Measurements from ENCODE around the gene NFU1.
"Not testable (repeated sequence)": the region's sequence is repeated elsewhere in the genome, so short reads cannot be mapped to it uniquely, and the experiment has no call there.

Gene NFU1

DNA sequence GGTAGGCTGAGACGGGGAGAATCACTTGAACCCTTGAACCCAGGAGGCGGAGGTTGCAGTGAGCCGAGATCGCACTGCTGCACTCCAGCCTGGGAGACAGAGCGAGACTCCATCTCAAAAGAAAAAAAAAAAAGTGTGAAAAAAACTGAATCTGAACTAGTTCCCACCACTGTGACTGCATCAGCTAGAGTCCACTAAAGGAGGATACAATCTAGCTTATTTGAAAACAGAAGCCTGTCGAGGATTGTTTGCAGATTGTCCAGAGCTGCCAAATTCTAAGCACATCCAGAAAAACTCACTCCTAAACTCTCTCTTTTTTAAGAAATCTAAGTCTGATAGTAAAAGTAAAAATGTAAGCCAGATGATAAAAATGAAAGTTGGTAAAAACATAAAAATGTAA lies 60.8 kb downstream of the NFU1 start:
- Histone ChIP-seq H3K27ac (ENCODE audit: low read depth, low read length, severe bottlenecking) (no peak overlapping the region), H3K36me3 (ENCODE audit: control insufficient read depth, insufficient read depth, low read length) (peaks cover 49% of the 10 kb centered on the region), H3K4me3 (ENCODE audit: extremely low read depth, insufficient read depth, low read length, poor library complexity, severe bottlenecking) (no peak overlapping the region), H3K9me3 (ENCODE audit: control insufficient read depth, low read length) (no peaks in the 10 kb centered on the region), H3K4me1 (ENCODE audit: control insufficient read depth, insufficient read depth, low read length, poor library complexity, severe bottlenecking) (no peaks in the 10 kb centered on the region)
- WGBS, 2 experiments (ENCODE audit: insufficient coverage in 2 of 2): 91 to 94% methylated on average over 4 to 5 of the region's 6 CpGs

DNA sequence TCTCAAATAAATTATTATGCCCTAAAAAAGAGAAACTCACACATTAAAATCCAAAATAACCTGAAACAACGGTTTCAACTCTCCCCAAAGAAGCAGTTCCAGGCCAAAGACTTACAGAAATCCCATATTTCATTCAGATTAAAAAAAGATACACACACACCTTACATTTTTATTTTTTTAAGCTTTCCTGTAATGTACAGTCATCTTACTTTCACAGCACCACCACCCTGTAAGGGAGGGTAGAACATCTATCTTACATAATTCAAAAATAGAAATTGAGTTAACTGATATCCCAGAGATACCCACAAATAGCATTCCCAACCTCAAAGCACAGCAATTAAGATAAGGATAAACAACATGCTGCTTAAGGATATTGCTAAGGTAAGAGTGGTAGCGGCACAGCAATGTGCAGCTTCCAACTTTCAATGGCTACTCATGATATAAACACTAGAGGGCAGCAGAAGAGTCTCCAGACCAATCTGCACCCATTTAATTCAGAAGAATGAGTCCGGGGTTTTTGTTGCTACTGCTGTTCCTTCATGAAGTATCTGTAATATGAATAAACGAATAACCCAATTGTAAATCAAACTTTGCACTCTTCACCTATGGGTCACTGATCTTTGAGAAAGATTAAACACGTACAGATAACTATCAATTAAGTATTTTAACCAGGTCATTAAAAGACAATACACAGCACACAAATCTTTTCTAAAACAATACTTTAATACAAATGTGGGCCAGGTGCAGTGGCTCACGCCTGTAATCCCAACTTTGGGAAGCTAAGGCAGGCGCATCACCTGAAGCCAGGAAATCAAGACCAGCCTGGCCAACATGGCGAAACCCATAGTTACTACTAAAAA lies 61.5 kb downstream of the NFU1 start:
- Histone ChIP-seq H3K4me3 (ENCODE audit: extremely low read depth, insufficient read depth, low read length, poor library complexity, severe bottlenecking) (no peak overlapping the region), H3K4me1 (ENCODE audit: control insufficient read depth, insufficient read depth, low read length, poor library complexity, severe bottlenecking) (peaks cover 4% of the 10 kb centered on the region), H3K36me3 (ENCODE audit: control insufficient read depth, insufficient read depth, low read length) (peaks cover 55% of the 10 kb centered on the region), H3K27ac (ENCODE audit: low read depth, low read length, severe bottlenecking) (no peak overlapping the region), H3K9me3 (ENCODE audit: control insufficient read depth, low read length) (no peaks in the 10 kb centered on the region)
- 90 to 95% methylated on average over 3 to 6 of the region's 8 CpGs for whole genome bisulfite sequencing, 2 experiments (ENCODE audit: insufficient coverage in 2 of 2)

- H3K4me3 ChIP-seq (ENCODE audit: extremely low read depth, insufficient read depth, low read length, poor library complexity, severe bottlenecking): no peak overlapping the region
- peaks cover 69% of the 10 kb centered on the region for H3K36me3 ChIP-seq (ENCODE audit: control insufficient read depth, insufficient read depth, low read length)
- no peak overlapping the region for H3K27ac ChIP-seq (ENCODE audit: low read depth, low read length, severe bottlenecking)
- peaks cover 5% of the 10 kb centered on the region for H3K4me1 ChIP-seq (ENCODE audit: control insufficient read depth, insufficient read depth, low read length, poor library complexity, severe bottlenecking)
- no peaks in the 10 kb centered on the region for H3K9me3 ChIP-seq (ENCODE audit: control insufficient read depth, low read length)
Measured at GRCh38 chr2:69372767-69373166, 64.5 kb downstream of the NFU1 start.

DNA sequence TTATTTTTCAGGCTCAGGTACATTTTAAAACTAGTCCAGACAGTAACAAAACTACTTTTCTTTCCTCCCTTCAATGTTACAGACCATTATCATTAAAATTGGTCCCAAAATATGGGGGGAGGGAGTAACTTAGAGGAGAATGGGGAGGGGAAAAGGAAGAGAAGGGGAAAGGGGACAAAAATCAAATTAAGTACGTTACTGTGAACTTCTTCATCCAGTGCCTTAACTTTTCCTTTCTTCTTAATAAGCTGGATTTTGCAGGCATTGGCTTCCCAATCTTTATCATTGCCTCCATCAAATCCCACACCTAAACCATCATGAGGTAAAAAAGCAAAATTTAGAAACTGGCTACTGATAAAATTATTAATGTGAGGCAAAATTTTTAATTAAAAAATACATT lies 67.4 kb downstream of the NFU1 start:
- peaks cover 91% of the 10 kb centered on the region for H3K36me3 ChIP-seq (ENCODE audit: control insufficient read depth, insufficient read depth, low read length)
- H3K4me1 ChIP-seq (ENCODE audit: control insufficient read depth, insufficient read depth, low read length, poor library complexity, severe bottlenecking): peaks cover 5% of the 10 kb centered on the region
- H3K27ac ChIP-seq (ENCODE audit: low read depth, low read length, severe bottlenecking): no peak overlapping the region
- no peak overlapping the region for H3K4me3 ChIP-seq (ENCODE audit: extremely low read depth, insufficient read depth, low read length, poor library complexity, severe bottlenecking)
- WGBS, 2 experiments (ENCODE audit: insufficient coverage in 2 of 2): 100% methylated on average over 1 of the region's 1 CpG; no CpG with 5 or more reads in 1 of the 2 experiments
- no peaks in the 10 kb centered on the region for H3K9me3 ChIP-seq (ENCODE audit: control insufficient read depth, low read length)

DNA sequence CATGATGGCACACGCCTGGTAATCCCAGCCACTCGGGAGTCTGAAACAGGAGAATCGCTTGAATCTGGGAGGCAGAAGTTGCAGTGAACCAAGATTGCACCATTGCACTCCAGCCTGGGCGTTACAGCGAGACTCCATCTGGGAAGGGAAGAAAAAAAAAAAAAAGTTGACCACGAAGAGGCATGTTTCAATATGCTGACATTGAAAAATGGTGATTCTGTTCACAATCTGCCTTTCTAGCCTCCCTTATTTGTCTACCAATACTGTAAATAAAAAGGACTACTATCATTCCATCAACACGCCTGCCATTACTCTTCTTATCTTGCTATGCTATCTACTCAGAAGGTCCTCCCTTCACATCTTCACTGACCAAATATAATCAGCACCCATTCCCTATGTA lies 68.6 kb downstream of the NFU1 start:
- H3K36me3 ChIP-seq (ENCODE audit: control insufficient read depth, insufficient read depth, low read length): peaks cover 94% of the 10 kb centered on the region
- peaks cover 5% of the 10 kb centered on the region for H3K4me1 ChIP-seq (ENCODE audit: control insufficient read depth, insufficient read depth, low read length, poor library complexity, severe bottlenecking)
- H3K9me3 ChIP-seq (ENCODE audit: control insufficient read depth, low read length): no peaks in the 10 kb centered on the region
- no peak overlapping the region for H3K27ac ChIP-seq (ENCODE audit: low read depth, low read length, severe bottlenecking)
- WGBS, 2 experiments (ENCODE audit: insufficient coverage in 2 of 2): 94 to 98% methylated on average over 6 of the region's 7 CpGs
- H3K4me3 ChIP-seq (ENCODE audit: extremely low read depth, insufficient read depth, low read length, poor library complexity, severe bottlenecking): no peak overlapping the region

DNA sequence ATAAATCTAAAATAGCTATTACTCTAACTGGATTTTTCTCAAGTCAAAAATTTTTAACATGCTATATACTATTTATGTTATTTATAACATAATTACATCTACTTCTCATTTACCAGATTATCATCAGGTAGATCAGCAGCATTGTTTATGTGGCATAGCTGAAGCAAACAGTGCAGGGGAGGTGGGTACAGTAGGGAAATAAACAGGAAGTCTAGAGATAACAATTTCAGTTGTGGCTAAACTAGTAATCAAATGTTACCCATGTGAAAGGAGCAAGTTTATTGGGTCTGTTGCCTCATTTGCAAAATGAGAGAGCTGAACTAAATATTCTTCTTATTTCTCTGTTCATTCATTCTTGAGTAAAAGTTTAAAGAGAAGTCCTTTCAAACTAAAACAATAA lies 77.9 kb downstream of the NFU1 start:
- H3K9me3 ChIP-seq (ENCODE audit: control insufficient read depth, low read length): no peaks in the 10 kb centered on the region
- H3K36me3 ChIP-seq (ENCODE audit: control insufficient read depth, insufficient read depth, low read length): peaks cover 97% of the 10 kb centered on the region
- no peak overlapping the region for H3K4me3 ChIP-seq (ENCODE audit: extremely low read depth, insufficient read depth, low read length, poor library complexity, severe bottlenecking)
- H3K27ac ChIP-seq (ENCODE audit: low read depth, low read length, severe bottlenecking): no peak overlapping the region
- H3K4me1 ChIP-seq (ENCODE audit: control insufficient read depth, insufficient read depth, low read length, poor library complexity, severe bottlenecking): no peaks in the 10 kb centered on the region

GRCh38 chr2:69358914-69359313 lies 78.3 kb downstream of the NFU1 start:
- Histone ChIP-seq H3K27ac (ENCODE audit: low read depth, low read length, severe bottlenecking) (no peak overlapping the region), H3K4me1 (ENCODE audit: control insufficient read depth, insufficient read depth, low read length, poor library complexity, severe bottlenecking) (no peaks in the 10 kb centered on the region), H3K4me3 (ENCODE audit: extremely low read depth, insufficient read depth, low read length, poor library complexity, severe bottlenecking) (no peak overlapping the region), H3K9me3 (ENCODE audit: control insufficient read depth, low read length) (no peaks in the 10 kb centered on the region), H3K36me3 (ENCODE audit: control insufficient read depth, insufficient read depth, low read length) (peaks cover 97% of the 10 kb centered on the region)
- 0 to 33% methylated on average over 1 of the region's 3 CpGs for WGBS, 2 experiments (ENCODE audit: insufficient coverage in 2 of 2)

DNA sequence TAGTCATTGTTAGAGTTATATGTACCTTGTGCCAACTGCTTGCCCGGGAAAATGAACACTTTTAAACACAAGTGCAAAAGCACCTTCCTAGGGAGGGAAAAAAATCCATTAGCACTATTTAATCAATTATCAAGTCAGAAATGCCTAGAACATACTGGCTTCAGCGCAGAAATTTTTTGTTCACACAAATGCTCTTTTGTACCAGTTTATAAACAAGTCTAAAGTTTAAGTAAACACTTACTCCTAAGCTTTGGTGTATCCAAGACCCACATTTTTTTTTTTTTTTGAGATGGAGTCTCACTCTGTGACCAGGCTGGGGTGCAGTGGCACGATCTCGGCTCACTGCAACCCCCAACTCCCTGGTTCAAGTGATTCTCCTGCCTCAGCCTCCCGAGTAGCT lies 80.8 kb downstream of the NFU1 start:
- H3K27ac ChIP-seq (ENCODE audit: low read depth, low read length, severe bottlenecking): no peak overlapping the region
- no peak overlapping the region for H3K4me3 ChIP-seq (ENCODE audit: extremely low read depth, insufficient read depth, low read length, poor library complexity, severe bottlenecking)
- peaks cover 94% of the 10 kb centered on the region for H3K36me3 ChIP-seq (ENCODE audit: control insufficient read depth, insufficient read depth, low read length)
- 100% methylated on average over 1 to 2 of the region's 5 CpGs for WGBS, 2 experiments (ENCODE audit: insufficient coverage in 2 of 2)
- no peaks in the 10 kb centered on the region for H3K4me1 ChIP-seq (ENCODE audit: control insufficient read depth, insufficient read depth, low read length, poor library complexity, severe bottlenecking)
- no peaks in the 10 kb centered on the region for H3K9me3 ChIP-seq (ENCODE audit: control insufficient read depth, low read length)

GRCh38 chr2:69354976-69355375 lies 82.3 kb downstream of the NFU1 start:
- H3K4me1 ChIP-seq (ENCODE audit: control insufficient read depth, insufficient read depth, low read length, poor library complexity, severe bottlenecking); H3K4me3 ChIP-seq (ENCODE audit: extremely low read depth, insufficient read depth, low read length, poor library complexity, severe bottlenecking); H3K9me3 ChIP-seq (ENCODE audit: control insufficient read depth, low read length); H3K27ac ChIP-seq (ENCODE audit: low read depth, low read length, severe bottlenecking): not testable (repeated sequence)
- H3K36me3 ChIP-seq (ENCODE audit: control insufficient read depth, insufficient read depth, low read length): peaks cover 89% of the 10 kb centered on the region
- 100% methylated on average over 1 to 2 of the region's 3 CpGs for WGBS, 2 experiments (ENCODE audit: insufficient coverage in 2 of 2)

- 93 to 100% methylated on average over 2 to 3 of the region's 5 CpGs for WGBS, 2 experiments (ENCODE audit: insufficient coverage in 2 of 2)
- Histone ChIP-seq H3K36me3 (ENCODE audit: control insufficient read depth, insufficient read depth, low read length) (peaks cover 85% of the 10 kb centered on the region), H3K27ac (ENCODE audit: low read depth, low read length, severe bottlenecking) (no peak overlapping the region), H3K4me1 (ENCODE audit: control insufficient read depth, insufficient read depth, low read length, poor library complexity, severe bottlenecking) (no peaks in the 10 kb centered on the region), H3K4me3 (ENCODE audit: extremely low read depth, insufficient read depth, low read length, poor library complexity, severe bottlenecking) (no peak overlapping the region), H3K9me3 (ENCODE audit: control insufficient read depth, low read length) (no peaks in the 10 kb centered on the region)
Measured at GRCh38 chr2:69353360-69353759, 83.9 kb downstream of the NFU1 start.

DNA sequence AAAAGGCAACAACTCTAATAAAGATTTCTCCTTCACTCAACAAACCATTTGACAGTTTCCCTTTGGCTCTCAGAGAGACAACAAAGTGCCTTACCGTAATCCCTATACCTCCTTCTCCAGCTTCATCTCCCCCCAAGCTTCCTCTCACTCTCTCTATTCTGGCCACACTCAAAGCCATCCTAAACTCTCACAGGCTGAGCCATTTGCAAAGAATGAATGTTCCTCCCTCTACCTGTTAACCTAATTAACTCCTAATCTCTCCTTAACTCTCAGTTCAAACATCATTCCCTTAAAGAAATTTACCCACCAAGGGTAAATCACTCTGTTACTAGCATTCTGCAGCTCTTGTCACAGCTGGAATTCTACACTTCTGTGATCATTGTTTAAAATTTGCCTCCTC lies 88.5 kb downstream of the NFU1 start:
- Histone ChIP-seq H3K4me1 (ENCODE audit: control insufficient read depth, insufficient read depth, low read length, poor library complexity, severe bottlenecking) (no peaks in the 10 kb centered on the region), H3K27ac (ENCODE audit: low read depth, low read length, severe bottlenecking) (no peak overlapping the region), H3K9me3 (ENCODE audit: control insufficient read depth, low read length) (no peaks in the 10 kb centered on the region), H3K36me3 (ENCODE audit: control insufficient read depth, insufficient read depth, low read length) (peaks cover 88% of the 10 kb centered on the region), H3K4me3 (ENCODE audit: extremely low read depth, insufficient read depth, low read length, poor library complexity, severe bottlenecking) (no peak overlapping the region)
- whole genome bisulfite sequencing, 2 experiments (ENCODE audit: insufficient coverage in 2 of 2): 90 to 100% methylated on average over 1 of the region's 1 CpG
